ENCODE measurements around the gene OR5AR1.

- no peak for TF ChIP-seq CTCF (tag by site-specific recombination; IDR thresholded peaks at IDR 0.05)
- no peak for TF ChIP-seq ZNF580 (tag by site-specific recombination; IDR thresholded peaks at IDR 0.05)
- no peak for TF ChIP-seq GLI4 (tag by site-specific recombination; IDR thresholded peaks at IDR 0.05)
- TF ChIP-seq GLI2 (tag by site-specific recombination; IDR thresholded peaks at IDR 0.05; ENCODE audit: borderline replicate concordance, low read depth): no peak
Observed at GRCh38 chr11:56632329-56632728, 31.2 kb upstream of the OR5AR1 start.

Measured in HEK293 (cell line).